Neural cell (in vitro differentiated cells): ENCODE data around the gene SIRPB1. TPM values are rescaled to one million over a fixed set of nuclear protein-coding genes. Genes with fewer than 3 reads are reported as not detected.

Experiments
- H2AFZ ChIP-seq: fragments of 200-600, 300-800 bp; sonication (generic), shearing (Covaris generic); 2 replicates; pipeline ENCODE4 v1.6.0; 2014; ENCODE audit warnings: low read depth, mild to moderate bottlenecking, antibody characterized with exemption, low read length, moderate library complexity
- H3F3A ChIP-seq: fragments of 200-600 bp; shearing (Covaris generic); 2 replicates; pipeline ENCODE4 v1.6.1; 2016; ENCODE audit warnings: mild to moderate bottlenecking, moderate library complexity, mixed read lengths, antibody characterized with exemption, low read length; ENCODE audit not compliant: insufficient read depth, poor library complexity, severe bottlenecking
- H3K27ac ChIP-seq: fragments of 200-600, 300-800 bp; sonication (generic), shearing (Covaris generic); 2 replicates; pipeline ENCODE4 v1.5.1; 2014; ENCODE audit warnings: mild to moderate bottlenecking, low read length, moderate library complexity
- H3K27me3 ChIP-seq: fragments of 300-800, 200-600 bp; sonication (generic), shearing (Covaris generic); 2 replicates; pipeline ENCODE4 v1.6.0; 2014; ENCODE audit warnings: mild to moderate bottlenecking, low read depth, low read length, moderate library complexity; ENCODE audit not compliant: insufficient read depth
- H3K36me3 ChIP-seq: fragments of 300-800, 200-600 bp; sonication (generic), shearing (Covaris generic); 2 replicates; pipeline ENCODE4 v1.5.1; 2014; ENCODE audit warnings: mild to moderate bottlenecking, antibody characterized with exemption, low read length, moderate library complexity; ENCODE audit not compliant: insufficient read depth
- H3K4me2 ChIP-seq: fragments of 300-800, 200-600 bp; sonication (generic), shearing (Covaris generic); 2 replicates; pipeline ENCODE4 v1.6.0; 2014; ENCODE audit warnings: mild to moderate bottlenecking, low read length
- H3K4me3 ChIP-seq: fragments of 300-800, 200-600 bp; sonication (generic), shearing (Covaris generic); 2 replicates; pipeline ENCODE4 v1.5.1; 2014; ENCODE audit warnings: mild to moderate bottlenecking, low read length, moderate library complexity
- H3K79me2 ChIP-seq: fragments of 200-600 bp; shearing (Covaris generic); replicated peaks from 2 replicates; pipeline ENCODE4 v1.6.0; 2014; ENCODE audit warnings: mild to moderate bottlenecking, low read length, moderate library complexity; ENCODE audit not compliant: insufficient read depth
- H3K9ac ChIP-seq: fragments of 300-800, 200-600 bp; sonication (generic), shearing (Covaris generic); 2 replicates; pipeline ENCODE4 v1.6.1; 2016; ENCODE audit warnings: mild to moderate bottlenecking, low read length, mixed read lengths
- H3K9me2 ChIP-seq: fragments of 200-600 bp; shearing (Covaris generic); 2 replicates; pipeline ENCODE4 v1.6.1; 2016; ENCODE audit warnings: mild to moderate bottlenecking, low read length, mixed read lengths; ENCODE audit not compliant: insufficient read depth
- H3K9me3 ChIP-seq: fragments of 200-600, 300-800 bp; sonication (generic), shearing (Covaris generic); 2 replicates; pipeline ENCODE4 v1.6.1; 2016; ENCODE audit warnings: mild to moderate bottlenecking, mixed run types, low read length, moderate library complexity, mixed read lengths
- H4K20me1 ChIP-seq: fragments of 200-600 bp; shearing (Covaris generic); 2 replicates; pipeline ENCODE4 v1.6.1; 2016; ENCODE audit warnings: mild to moderate bottlenecking, mixed run types; ENCODE audit not compliant: insufficient read depth
- CTCF ChIP-seq: fragments of 450-650 bp; IDR thresholded peaks from 2 replicates; pipeline ENCODE4 v1.5.1; 2014; ENCODE audit warnings: antibody characterized with exemption, mild to moderate bottlenecking, moderate library complexity; ENCODE audit not compliant: poor library complexity, severe bottlenecking
- EP300 ChIP-seq: fragments of 450-650 bp; conservative IDR thresholded peaks from 2 replicates; pipeline ENCODE4 v1.6.1; 2014; ENCODE audit warnings: antibody characterized with exemption, mild to moderate bottlenecking, moderate library complexity; ENCODE audit not compliant: poor library complexity, severe bottlenecking
- EZH2 ChIP-seq: fragments of 200-600, 300-800 bp; shearing (Covaris generic), sonication (generic); IDR thresholded peaks from 2 replicates; pipeline ENCODE4 v1.6.1; 2014; ENCODE audit warnings: antibody characterized with exemption, low read length, borderline replicate concordance, mild to moderate bottlenecking; ENCODE audit not compliant: insufficient read depth, poor library complexity, severe bottlenecking
- MXI1 ChIP-seq: fragments of 450-650 bp; conservative IDR thresholded peaks from 2 replicates; pipeline ENCODE4 v1.6.1; 2014; ENCODE audit warnings: antibody characterized with exemption, mild to moderate bottlenecking; ENCODE audit not compliant: poor library complexity, severe bottlenecking
- POLR2AphosphoS5 ChIP-seq: IDR thresholded peaks from 2 replicates; pipeline ENCODE4 v1.6.1; 2012
- RAD21 ChIP-seq: fragments of 450-650 bp; conservative IDR thresholded peaks from 2 replicates; pipeline ENCODE4 v1.6.1; 2014; ENCODE audit warnings: antibody characterized with exemption, mild to moderate bottlenecking, moderate library complexity
- REST ChIP-seq: IDR thresholded peaks from 2 replicates; pipeline ENCODE4 v1.6.1; 2012; ENCODE audit warnings: borderline replicate concordance
- SMC3 ChIP-seq: fragments of 450-650 bp; conservative IDR thresholded peaks from 2 replicates; pipeline ENCODE4 v1.6.1; 2014; ENCODE audit warnings: antibody characterized with exemption, mild to moderate bottlenecking, moderate library complexity; ENCODE audit not compliant: poor library complexity
- TAF1 ChIP-seq: IDR thresholded peaks from 2 replicates; pipeline ENCODE4 v1.6.1; 2012; ENCODE audit warnings: low read depth
- polyA plus RNA-seq: library from polyadenylated mRNA; depleted of rRNA; stranded (reverse); fragments of >200 nt; gene quantifications from 2 replicates; pipeline ENCODE4 v1.2.3, GENCODE V29; 2014

The SIRPB1 gene
- polyA plus RNA-seq, 1 donor from 2014 or later: 0.20 TPM

GRCh38 chr20:1629321-1629720 lies 9.5 kb upstream of the SIRPB1 start:
- H3K4me2 ChIP-seq: no peak overlapping the region
- no peak overlapping the region for H2AFZ ChIP-seq
- no peaks in the 10 kb centered on the region for H3K79me2 ChIP-seq
- no peaks in the 10 kb centered on the region for H3K9me2 ChIP-seq
- no peak overlapping the region for H3K27ac ChIP-seq
- no peak overlapping the region for H3K4me3 ChIP-seq
- no peaks in the 10 kb centered on the region for H3K27me3 ChIP-seq
- H3K9ac ChIP-seq: no peak overlapping the region
- H3K9me3 ChIP-seq: no peaks in the 10 kb centered on the region
- H4K20me1 ChIP-seq: no peaks in the 10 kb centered on the region
- no peaks in the 10 kb centered on the region for H3F3A ChIP-seq
- TF ChIP-seq EZH2 (no peak), RAD21 (no peak), TAF1 (no peak), CTCF (no peak), SMC3 (no peak), REST (no peak), POLR2AphosphoS5 (no peak), EP300 (no peak), MXI1 (no peak)
- no peaks in the 10 kb centered on the region for H3K36me3 ChIP-seq

GRCh38 chr20:1628621-1629020 lies 8.8 kb upstream of the SIRPB1 start:
- Histone ChIP-seq H3F3A (no peaks in the 10 kb centered on the region), H3K9me3 (no peaks in the 10 kb centered on the region), H3K4me2 (no peak overlapping the region), H3K9me2 (no peaks in the 10 kb centered on the region), H3K27me3 (no peaks in the 10 kb centered on the region), H3K27ac (no peak overlapping the region), H2AFZ (no peak overlapping the region), H3K4me3 (no peak overlapping the region), H3K36me3 (no peaks in the 10 kb centered on the region), H3K79me2 (no peaks in the 10 kb centered on the region), H4K20me1 (no peaks in the 10 kb centered on the region), H3K9ac (no peak overlapping the region)
- TF ChIP-seq TAF1 (no peak), CTCF (no peak), REST (no peak), SMC3 (no peak), EZH2 (no peak), RAD21 (no peak), MXI1 (no peak)
